GM12873 (cell line): ENCODE measurements around the gene F7.

Source experiments
- TF ChIP-seq, protein P1 (sequence below): IDR thresholded peaks from 2 replicates; pipeline ENCODE4 v1.5.1; 2012; ENCODE audit warnings: low read depth, mild to moderate bottlenecking, moderate library complexity, low read length, control low read depth; ENCODE audit not compliant: insufficient read depth; ENCODE audit errors: missing control alignments

Gene F7

GRCh38 chr13:113166266-113166665 is 60.7 kb downstream of the F7 start:
- TF ChIP-seq, protein P1, sequence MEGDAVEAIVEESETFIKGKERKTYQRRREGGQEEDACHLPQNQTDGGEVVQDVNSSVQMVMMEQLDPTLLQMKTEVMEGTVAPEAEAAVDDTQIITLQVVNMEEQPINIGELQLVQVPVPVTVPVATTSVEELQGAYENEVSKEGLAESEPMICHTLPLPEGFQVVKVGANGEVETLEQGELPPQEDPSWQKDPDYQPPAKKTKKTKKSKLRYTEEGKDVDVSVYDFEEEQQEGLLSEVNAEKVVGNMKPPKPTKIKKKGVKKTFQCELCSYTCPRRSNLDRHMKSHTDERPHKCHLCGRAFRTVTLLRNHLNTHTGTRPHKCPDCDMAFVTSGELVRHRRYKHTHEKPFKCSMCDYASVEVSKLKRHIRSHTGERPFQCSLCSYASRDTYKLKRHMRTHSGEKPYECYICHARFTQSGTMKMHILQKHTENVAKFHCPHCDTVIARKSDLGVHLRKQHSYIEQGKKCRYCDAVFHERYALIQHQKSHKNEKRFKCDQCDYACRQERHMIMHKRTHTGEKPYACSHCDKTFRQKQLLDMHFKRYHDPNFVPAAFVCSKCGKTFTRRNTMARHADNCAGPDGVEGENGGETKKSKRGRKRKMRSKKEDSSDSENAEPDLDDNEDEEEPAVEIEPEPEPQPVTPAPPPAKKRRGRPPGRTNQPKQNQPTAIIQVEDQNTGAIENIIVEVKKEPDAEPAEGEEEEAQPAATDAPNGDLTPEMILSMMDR, result no peak

GRCh38 chr13:113166681-113167080 is 61.1 kb downstream of the F7 start:
- TF ChIP-seq, protein P1, result no peak

DNA sequence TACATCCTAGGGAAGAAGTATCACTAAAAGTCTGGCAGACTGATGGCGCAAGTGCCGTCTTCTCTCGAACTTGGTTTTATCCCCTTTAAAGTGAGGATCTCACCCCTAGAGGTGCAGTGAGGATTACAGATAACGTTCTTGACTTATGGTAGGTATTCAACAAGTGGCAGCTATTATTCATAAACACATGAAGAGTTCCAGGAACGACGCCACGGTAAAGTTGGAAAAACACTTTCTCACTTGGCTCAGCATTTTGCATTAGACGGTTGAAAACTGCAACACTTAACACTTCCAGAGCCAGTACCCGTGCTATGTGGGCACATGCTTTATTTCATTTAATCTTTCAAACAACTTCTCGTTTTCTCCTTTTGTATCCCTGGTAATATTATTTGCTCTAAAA is 61.6 kb downstream of the F7 start:
- TF ChIP-seq, protein P1, result no peak

- TF ChIP-seq, protein P1, result no peak
Observed at GRCh38 chr13:113167575-113167974, 62.0 kb downstream of the F7 start.

GRCh38 chr13:113168211-113168610 is 62.6 kb downstream of the F7 start:
- TF ChIP-seq, protein P1, result no peak

GRCh38 chr13:113169277-113170272 is 64.0 kb downstream of the F7 start:
- TF ChIP-seq, protein P1, result no peak
